ENCODE results near the gene ZMYND12.

Gene ZMYND12

GRCh38 chr1:42476605-42477004, 20.8 kb upstream of the ZMYND12 start:
- H3K4me1 ChIP-seq (ENCODE audit: control insufficient read depth, insufficient read depth, low read length, poor library complexity, severe bottlenecking): no peaks in the 10 kb centered on the region
- H3K27me3 ChIP-seq (replicated peaks; ENCODE audit: control insufficient read depth, insufficient read depth, low read length, poor library complexity, severe bottlenecking): no peaks in the 10 kb centered on the region

GRCh38 chr1:42469727-42470126, 13.9 kb upstream of the ZMYND12 start:
- Histone ChIP-seq H3K4me1 (ENCODE audit: control insufficient read depth, insufficient read depth, low read length, poor library complexity, severe bottlenecking) (no peaks in the 10 kb centered on the region), H3K4me3 (ENCODE audit: insufficient read depth, low read depth, low read length, poor library complexity, severe bottlenecking) (no peak overlapping the region), H3K9me3 (ENCODE audit: control insufficient read depth, low read length) (no peaks in the 10 kb centered on the region), H3K36me3 (ENCODE audit: control insufficient read depth, insufficient read depth, low read length) (no peaks in the 10 kb centered on the region), H3K27ac (ENCODE audit: insufficient read depth, low read length, poor library complexity, severe bottlenecking) (no peak overlapping the region), H3K27me3 (replicated peaks; ENCODE audit: control insufficient read depth, insufficient read depth, low read length, poor library complexity, severe bottlenecking) (no peaks in the 10 kb centered on the region)
- DNase-seq: no peak

More at GRCh38 chr1:42476605-42477004, 20.8 kb upstream of the ZMYND12 start:
- Histone ChIP-seq H3K9me3 (ENCODE audit: control insufficient read depth, low read length) (no peaks in the 10 kb centered on the region), H3K4me3 (ENCODE audit: insufficient read depth, low read depth, low read length, poor library complexity, severe bottlenecking) (no peak overlapping the region), H3K36me3 (ENCODE audit: control insufficient read depth, insufficient read depth, low read length) (no peaks in the 10 kb centered on the region), H3K27ac (ENCODE audit: insufficient read depth, low read length, poor library complexity, severe bottlenecking) (no peak overlapping the region)
- no peak for DNase-seq

GRCh38 chr1:42466030-42466429, 10.2 kb upstream of the ZMYND12 start:
- Histone ChIP-seq H3K36me3 (ENCODE audit: control insufficient read depth, insufficient read depth, low read length) (peaks cover under 1% of the 10 kb centered on the region), H3K4me1 (ENCODE audit: control insufficient read depth, insufficient read depth, low read length, poor library complexity, severe bottlenecking) (peaks cover 4% of the 10 kb centered on the region)

DNA sequence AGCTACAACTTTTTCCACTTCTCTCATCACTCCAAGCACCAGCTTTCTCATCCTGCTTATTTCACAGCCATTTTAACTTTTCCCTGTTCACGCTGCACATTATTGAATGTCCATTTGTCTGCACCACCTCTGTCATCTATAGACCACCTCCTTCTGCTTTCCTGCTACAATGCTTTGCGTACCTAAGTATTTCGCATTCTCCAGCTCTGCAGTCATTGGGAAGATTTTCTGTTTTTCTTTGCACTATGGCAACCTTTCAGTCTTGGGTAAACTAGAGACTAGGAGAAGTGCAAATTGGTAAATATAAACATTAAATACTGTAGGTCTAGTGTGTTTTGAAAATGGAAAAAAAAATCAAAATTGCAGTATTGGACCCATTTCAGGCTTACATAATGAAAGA, 8.1 kb upstream of the ZMYND12 start:
- H3K9me3 ChIP-seq (ENCODE audit: control insufficient read depth, low read length): no peaks in the 10 kb centered on the region
- no peak for DNase-seq
- H3K4me3 ChIP-seq (ENCODE audit: insufficient read depth, low read depth, low read length, poor library complexity, severe bottlenecking): peak overlapping the region; percentile 50
- peaks cover 4% of the 10 kb centered on the region for H3K4me1 ChIP-seq (ENCODE audit: control insufficient read depth, insufficient read depth, low read length, poor library complexity, severe bottlenecking)
- H3K36me3 ChIP-seq (ENCODE audit: control insufficient read depth, insufficient read depth, low read length): peaks cover 20% of the 10 kb centered on the region
- no peaks in the 10 kb centered on the region for H3K27me3 ChIP-seq (replicated peaks; ENCODE audit: control insufficient read depth, insufficient read depth, low read length, poor library complexity, severe bottlenecking)
- peak overlapping the region; percentile 83 for H3K27ac ChIP-seq (ENCODE audit: insufficient read depth, low read length, poor library complexity, severe bottlenecking)

More at GRCh38 chr1:42466030-42466429, 10.2 kb upstream of the ZMYND12 start:
- H3K27me3 ChIP-seq (replicated peaks; ENCODE audit: control insufficient read depth, insufficient read depth, low read length, poor library complexity, severe bottlenecking): no peaks in the 10 kb centered on the region
- DNase-seq: no peak
- no peak overlapping the region for H3K4me3 ChIP-seq (ENCODE audit: insufficient read depth, low read depth, low read length, poor library complexity, severe bottlenecking)
- H3K27ac ChIP-seq (ENCODE audit: insufficient read depth, low read length, poor library complexity, severe bottlenecking): no peak overlapping the region
- no peaks in the 10 kb centered on the region for H3K9me3 ChIP-seq (ENCODE audit: control insufficient read depth, low read length)

GRCh38 chr1:42462828-42463763, 7.3 kb upstream of the ZMYND12 start, which contains the start of gene CCDC30:
Gene CCDC30 (plus strand): TSS chr1:42463286. CDS start chr1:42480552, 17,266 bp downstream.
- Histone ChIP-seq H3K27me3 (replicated peaks; ENCODE audit: control insufficient read depth, insufficient read depth, low read length, poor library complexity, severe bottlenecking) (no peaks in the 10 kb centered on the region), H3K27ac (ENCODE audit: insufficient read depth, low read length, poor library complexity, severe bottlenecking) (peak within 1 kb of the TSS; percentile 83), H3K9me3 (ENCODE audit: control insufficient read depth, low read length) (no peaks in the 10 kb centered on the region), H3K36me3 (ENCODE audit: control insufficient read depth, insufficient read depth, low read length) (peaks cover 22% of the 10 kb centered on the region), H3K4me3 (ENCODE audit: insufficient read depth, low read depth, low read length, poor library complexity, severe bottlenecking) (peak within 1 kb of the TSS; percentile 50), H3K4me1 (ENCODE audit: control insufficient read depth, insufficient read depth, low read length, poor library complexity, severe bottlenecking) (peaks cover 4% of the 10 kb centered on the region)
- peak; percentile 96 to 97 (median 97) for DNase-seq

- no peak overlapping the region for H3K4me3 ChIP-seq (ENCODE audit: insufficient read depth, low read depth, low read length, poor library complexity, severe bottlenecking)
- H3K4me1 ChIP-seq (ENCODE audit: control insufficient read depth, insufficient read depth, low read length, poor library complexity, severe bottlenecking): peaks cover 10% of the 10 kb centered on the region
- peaks cover 22% of the 10 kb centered on the region for H3K36me3 ChIP-seq (ENCODE audit: control insufficient read depth, insufficient read depth, low read length)
- no peaks in the 10 kb centered on the region for H3K27me3 ChIP-seq (replicated peaks; ENCODE audit: control insufficient read depth, insufficient read depth, low read length, poor library complexity, severe bottlenecking)
- H3K27ac ChIP-seq (ENCODE audit: insufficient read depth, low read length, poor library complexity, severe bottlenecking): no peak overlapping the region
- no peaks in the 10 kb centered on the region for H3K9me3 ChIP-seq (ENCODE audit: control insufficient read depth, low read length)
- no peak for DNase-seq
These were observed 5.4 kb upstream of the ZMYND12 start for GRCh38 chr1:42461196-42461595.

- Histone ChIP-seq H3K27ac (ENCODE audit: insufficient read depth, low read length, poor library complexity, severe bottlenecking) (peak overlapping the region; percentile 99), H3K36me3 (ENCODE audit: control insufficient read depth, insufficient read depth, low read length) (peaks cover 22% of the 10 kb centered on the region), H3K4me1 (ENCODE audit: control insufficient read depth, insufficient read depth, low read length, poor library complexity, severe bottlenecking) (peaks cover 11% of the 10 kb centered on the region), H3K27me3 (replicated peaks; ENCODE audit: control insufficient read depth, insufficient read depth, low read length, poor library complexity, severe bottlenecking) (no peaks in the 10 kb centered on the region), H3K4me3 (ENCODE audit: insufficient read depth, low read depth, low read length, poor library complexity, severe bottlenecking) (peak overlapping the region; percentile 95), H3K9me3 (ENCODE audit: control insufficient read depth, low read length) (no peaks in the 10 kb centered on the region)
- DNase-seq: peak in 1 of 3 donors; percentile 51
These were observed 900 bp upstream of the ZMYND12 start for GRCh38 chr1:42456754-42457089.

DNA sequence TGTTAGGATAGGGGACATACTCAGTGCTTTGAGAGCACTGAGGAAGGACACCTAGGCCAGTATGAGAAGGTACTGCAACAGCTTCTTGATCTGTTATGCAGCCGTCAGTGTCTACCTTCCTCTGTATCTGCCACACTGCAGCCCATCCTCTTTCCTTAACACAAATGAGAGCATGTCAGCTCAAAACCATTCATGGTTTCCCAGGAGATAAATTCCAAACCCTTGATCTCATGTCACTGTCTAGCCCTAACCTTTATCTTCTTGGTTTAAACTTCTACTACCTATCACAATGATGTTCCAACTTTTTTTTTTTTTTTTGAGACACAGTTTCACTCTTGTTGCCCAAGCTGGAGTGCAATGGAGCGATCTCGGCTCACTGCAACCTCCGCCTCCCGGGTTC, 1.4 kb downstream of the ZMYND12 start:
- H3K4me1 ChIP-seq (ENCODE audit: control insufficient read depth, insufficient read depth, low read length, poor library complexity, severe bottlenecking): peaks cover 11% of the 10 kb centered on the region
- H3K9me3 ChIP-seq (ENCODE audit: control insufficient read depth, low read length): no peaks in the 10 kb centered on the region
- DNase-seq: no peak
- peaks cover 6% of the 10 kb centered on the region for H3K36me3 ChIP-seq (ENCODE audit: control insufficient read depth, insufficient read depth, low read length)
- no peaks in the 10 kb centered on the region for H3K27me3 ChIP-seq (replicated peaks; ENCODE audit: control insufficient read depth, insufficient read depth, low read length, poor library complexity, severe bottlenecking)
- H3K4me3 ChIP-seq (ENCODE audit: insufficient read depth, low read depth, low read length, poor library complexity, severe bottlenecking): no peak overlapping the region
- H3K27ac ChIP-seq (ENCODE audit: insufficient read depth, low read length, poor library complexity, severe bottlenecking): no peak overlapping the region

GRCh38 chr1:42453386-42453785, 2.4 kb downstream of the ZMYND12 start:
- Histone ChIP-seq H3K27me3 (replicated peaks; ENCODE audit: control insufficient read depth, insufficient read depth, low read length, poor library complexity, severe bottlenecking) (no peaks in the 10 kb centered on the region), H3K36me3 (ENCODE audit: control insufficient read depth, insufficient read depth, low read length) (no peaks in the 10 kb centered on the region), H3K4me3 (ENCODE audit: insufficient read depth, low read depth, low read length, poor library complexity, severe bottlenecking) (no peak overlapping the region), H3K4me1 (ENCODE audit: control insufficient read depth, insufficient read depth, low read length, poor library complexity, severe bottlenecking) (peaks cover 11% of the 10 kb centered on the region), H3K9me3 (ENCODE audit: control insufficient read depth, low read length) (no peaks in the 10 kb centered on the region), H3K27ac (ENCODE audit: insufficient read depth, low read length, poor library complexity, severe bottlenecking) (no peak overlapping the region)
- no peak for DNase-seq

DNA sequence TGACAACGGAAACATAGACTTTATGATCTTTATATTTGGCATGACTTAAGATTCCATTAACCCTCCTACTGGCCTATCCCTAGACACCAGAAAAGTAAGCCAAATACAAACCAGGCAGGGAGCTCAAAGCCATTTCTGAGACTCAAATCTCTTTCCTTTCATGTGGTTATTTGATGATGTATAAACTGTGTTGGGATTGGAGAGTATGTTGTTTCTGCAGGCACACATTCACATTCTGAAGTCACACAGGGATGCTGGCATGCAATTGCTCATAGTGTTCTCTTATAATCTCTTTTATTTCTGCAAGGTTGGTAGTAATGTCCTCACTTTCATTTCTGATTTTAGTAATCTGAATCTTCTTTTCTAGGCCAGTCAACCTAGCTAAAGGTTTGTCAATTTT, 5.8 kb downstream of the ZMYND12 start:
- H3K4me3 ChIP-seq (ENCODE audit: insufficient read depth, low read depth, low read length, poor library complexity, severe bottlenecking): no peak overlapping the region
- H3K27me3 ChIP-seq (replicated peaks; ENCODE audit: control insufficient read depth, insufficient read depth, low read length, poor library complexity, severe bottlenecking): no peaks in the 10 kb centered on the region
- H3K4me1 ChIP-seq (ENCODE audit: control insufficient read depth, insufficient read depth, low read length, poor library complexity, severe bottlenecking): no peaks in the 10 kb centered on the region
- no peak overlapping the region for H3K27ac ChIP-seq (ENCODE audit: insufficient read depth, low read length, poor library complexity, severe bottlenecking)
- H3K36me3 ChIP-seq (ENCODE audit: control insufficient read depth, insufficient read depth, low read length): no peaks in the 10 kb centered on the region
- H3K9me3 ChIP-seq (ENCODE audit: control insufficient read depth, low read length): no peaks in the 10 kb centered on the region
- no peak for DNase-seq

All from effector memory CD4-positive, alpha-beta T cell (primary cell).